Activated CD4-positive, alpha-beta memory T cell treated with anti-CD3 and anti-CD28 coated beads, Interleukin-2, amount 10 ng/mL, durations not matched to agents 7 days and 5 days (primary cell): ENCODE results near the gene ARHGAP9. TPM values are rescaled to one million over a fixed set of nuclear protein-coding genes. Genes with fewer than 3 reads are reported as not detected.

Experiments used
- CTCF ChIA-PET: fragments of 350-600 bp; sonication (Branson Sonifier 250); formaldehyde crosslinking; loops from one replicate; lab custom pipeline; 2021; ENCODE audit warnings: antibody characterized with exemption, inconsistent platforms; lab: Charles Lee
- POLR2A ChIA-PET: fragments of 350-600 bp; sonication (Branson Sonifier 250); formaldehyde crosslinking; loops from one replicate; lab custom pipeline; 2021; ENCODE audit warnings: antibody characterized with exemption; lab: Charles Lee
- DNase-seq: peaks from one replicate; pipeline ENCODE4 v3.0.0-alpha.2; 2020
- H3K27ac Mint-ChIP-seq: one replicate; pipeline ENCODE4 v1.8.0; 2021; ENCODE audit warnings: mild to moderate bottlenecking, mixed read lengths
- H3K27me3 Mint-ChIP-seq: one replicate; pipeline ENCODE4 v1.8.0; 2021; ENCODE audit warnings: mixed read lengths
- H3K36me3 Mint-ChIP-seq: one replicate; pipeline ENCODE4 v1.8.0; 2021; ENCODE audit warnings: low read depth, mixed read lengths
- H3K4me1 Mint-ChIP-seq: one replicate; pipeline ENCODE4 v1.8.0; 2021; ENCODE audit warnings: mixed read lengths
- H3K4me3 Mint-ChIP-seq: one replicate; pipeline ENCODE4 v1.8.0; 2021; ENCODE audit warnings: mild to moderate bottlenecking, mixed read lengths
- H3K9me3 Mint-ChIP-seq: one replicate; pipeline ENCODE4 v1.8.0; 2021; ENCODE audit warnings: mixed read lengths
- total RNA-seq, 2 experiments: library from RNA; stranded (reverse); gene quantifications; one replicate each; pipeline ENCODE4 v1.2.3, GENCODE V29; 2021

The ARHGAP9 gene
- total RNA-seq, 2 experiments from 2014 or later = 171 to 188 TPM

DNA sequence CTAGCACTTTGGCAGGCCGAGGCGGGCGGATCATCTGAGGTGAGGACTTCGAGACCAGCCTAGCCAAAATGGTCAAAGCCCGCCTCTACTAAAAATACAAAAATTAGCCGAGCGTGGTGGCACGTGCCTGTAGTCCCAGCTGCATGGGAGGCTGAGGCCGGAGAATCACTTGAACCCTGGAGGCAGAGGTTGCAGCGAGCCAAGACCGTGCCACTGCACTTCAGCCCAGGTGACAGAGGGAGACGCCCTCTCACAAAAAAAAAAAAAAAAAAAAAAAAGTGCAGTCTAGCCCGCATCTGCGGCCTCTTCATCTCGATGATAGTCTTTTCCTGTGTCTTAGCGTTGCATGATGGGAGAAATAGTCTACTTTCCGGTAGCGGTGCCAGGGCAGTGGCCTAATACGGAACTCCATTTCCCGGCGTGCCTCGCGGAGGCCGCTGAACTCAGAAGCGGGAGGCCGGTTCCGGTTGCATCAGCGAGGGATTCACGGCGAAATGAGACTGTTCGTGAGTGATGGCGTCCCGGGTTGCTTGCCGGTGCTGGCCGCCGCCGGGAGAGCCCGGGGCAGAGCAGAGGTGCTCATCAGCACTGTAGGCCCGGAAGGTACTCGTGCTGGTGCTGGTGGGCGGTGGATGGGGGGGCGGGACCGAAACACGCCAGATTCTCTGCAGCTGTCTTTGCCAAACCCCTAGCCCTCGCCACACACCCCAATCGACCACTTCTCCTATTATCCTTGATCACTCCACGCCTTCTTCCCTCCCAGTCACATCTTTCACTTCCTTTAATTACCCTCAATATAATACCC, 8.1 kb upstream of the ARHGAP9 start, which contains the start of gene MARS1:
TSS of gene MARS1 (plus strand) at position 472 of the 805 bp plus-strand sequence. CDS start at position 495, 23 bp downstream.
- H3K27me3 Mint-ChIP-seq = no peaks in the 10 kb centered on the region
- peak within 1 kb of the TSS; percentile 86 for H3K4me3 Mint-ChIP-seq
- peak; percentile 95 for DNase-seq
- H3K36me3 Mint-ChIP-seq = peaks cover 48% of the 10 kb centered on the region
- ChIA-PET POLR2A (interaction anchor here (1.1 to 6.9 kb wide), 8 partner anchors 9 to 57 kb away, joined by 3 to 47 read pairs (median 6); partner anchors contain the start of genes ARHGAP9 and DDIT3), CTCF (interaction anchor here (3.5 to 5.5 kb wide), 2 partner anchors 11 to 28 kb away, joined by 16 to 42 read pairs; partner anchors contain the start of gene GLI1)
- H3K4me1 Mint-ChIP-seq = peaks cover 39% of the 10 kb centered on the region
- peak within 1 kb of the TSS; percentile 78 for H3K27ac Mint-ChIP-seq
- H3K9me3 Mint-ChIP-seq = no peaks in the 10 kb centered on the region

DNA sequence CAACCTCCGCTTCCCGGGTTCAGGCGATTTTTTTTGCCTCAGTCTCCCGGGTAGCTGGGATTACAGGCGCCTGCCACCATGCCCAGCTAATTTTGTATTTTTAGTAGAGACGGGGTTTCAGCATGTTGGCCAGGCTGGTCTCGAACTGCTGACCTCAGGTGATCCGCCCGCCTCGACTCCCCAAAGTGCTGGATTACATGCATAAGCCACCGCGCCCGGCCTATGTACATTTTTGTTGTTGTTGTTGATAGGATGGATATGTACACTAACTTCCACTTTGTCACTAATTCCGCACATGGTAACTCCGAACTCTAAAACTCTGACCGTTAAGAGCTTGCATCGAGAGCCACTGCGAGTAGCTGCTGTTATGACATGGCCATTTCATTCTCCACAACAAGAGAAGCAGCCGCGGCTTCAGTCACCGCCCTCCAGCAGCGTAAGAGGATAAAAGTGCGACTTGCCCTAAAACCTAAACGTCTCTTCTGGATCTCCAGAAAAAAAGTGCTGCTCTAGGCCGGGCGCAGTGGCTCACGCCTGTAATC, 7.5 kb upstream of the ARHGAP9 start:
- no peak for DNase-seq
- peak overlapping the region; percentile 86 for H3K4me3 Mint-ChIP-seq
- H3K4me1 Mint-ChIP-seq = peaks cover 38% of the 10 kb centered on the region
- POLR2A ChIA-PET = interaction anchor here (1.1 to 6.9 kb wide), 6 partner anchors 8 to 57 kb away, joined by 3 to 47 read pairs (median 7); partner anchors contain the start of genes ARHGAP9 and DDIT3
- no peaks in the 10 kb centered on the region for H3K27me3 Mint-ChIP-seq
- CTCF ChIA-PET = interaction anchor here (0.5 to 5.5 kb wide), 3 partner anchors 10 to 63 kb away, joined by 3 to 42 read pairs (median 16); partner anchors contain the start of gene GLI1
- peak overlapping the region; percentile 78 for H3K27ac Mint-ChIP-seq
- no peaks in the 10 kb centered on the region for H3K9me3 Mint-ChIP-seq
- peaks cover 43% of the 10 kb centered on the region for H3K36me3 Mint-ChIP-seq

DNA sequence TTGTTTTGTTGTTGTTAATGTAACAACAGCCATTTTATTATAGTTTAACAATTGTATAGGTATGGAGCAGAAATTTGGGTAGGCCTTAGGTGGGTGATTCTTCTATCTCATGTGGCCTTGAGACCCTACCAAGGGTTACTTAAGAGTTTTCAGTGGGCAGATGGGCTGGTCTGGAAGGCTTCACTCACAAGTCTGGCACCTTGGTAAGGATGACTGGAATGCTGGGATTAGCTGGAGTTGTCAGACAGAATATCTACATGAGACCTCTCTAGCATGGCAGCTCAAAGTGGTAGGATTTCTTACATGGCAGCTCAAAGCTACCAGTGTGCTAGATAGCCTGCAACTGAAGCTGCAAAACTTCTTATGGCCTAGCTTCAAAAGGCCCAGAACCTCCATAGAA, 6.0 kb upstream of the ARHGAP9 start:
- no peaks in the 10 kb centered on the region for H3K27me3 Mint-ChIP-seq
- H3K9me3 Mint-ChIP-seq = no peaks in the 10 kb centered on the region
- no peak for DNase-seq
- no peak overlapping the region for H3K4me3 Mint-ChIP-seq
- ChIA-PET POLR2A (interaction anchor here (6.9 kb wide), 1 partner anchor 7 kb away, joined by 47 read pairs; the partner anchor contains the start of gene ARHGAP9), CTCF (interaction anchor here (3.5 to 5.5 kb wide), 2 partner anchors 9 to 26 kb away, joined by 16 to 42 read pairs; partner anchors contain the start of gene GLI1)
- no peak overlapping the region for H3K27ac Mint-ChIP-seq
- peaks cover 36% of the 10 kb centered on the region for H3K36me3 Mint-ChIP-seq
- peaks cover 42% of the 10 kb centered on the region for H3K4me1 Mint-ChIP-seq

DNA sequence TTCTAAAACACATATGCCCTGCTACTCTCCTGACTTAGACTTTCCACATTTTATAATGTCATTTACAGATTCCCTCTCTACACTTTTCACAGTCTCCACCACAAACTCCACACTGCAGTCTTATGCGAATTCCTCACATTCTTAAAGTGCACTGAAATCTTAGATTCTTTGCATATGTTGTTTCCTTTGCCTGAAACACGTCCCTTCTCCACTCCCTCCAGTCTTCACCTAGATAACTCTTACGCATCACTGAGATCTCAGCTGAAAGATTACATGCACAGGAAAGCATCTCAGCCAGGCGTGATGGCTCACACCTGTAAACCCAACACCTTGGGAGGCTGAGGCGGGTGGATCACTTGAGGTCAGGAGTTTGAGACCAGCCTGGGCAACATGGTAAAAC, 3.8 kb upstream of the ARHGAP9 start:
- H3K4me3 Mint-ChIP-seq = no peak overlapping the region
- CTCF ChIA-PET = no interaction called here
- POLR2A ChIA-PET = no interaction called here
- H3K4me1 Mint-ChIP-seq = peaks cover 46% of the 10 kb centered on the region
- no peak overlapping the region for H3K27ac Mint-ChIP-seq
- no peaks in the 10 kb centered on the region for H3K27me3 Mint-ChIP-seq
- peaks cover 25% of the 10 kb centered on the region for H3K36me3 Mint-ChIP-seq
- no peak for DNase-seq
- no peaks in the 10 kb centered on the region for H3K9me3 Mint-ChIP-seq

DNA sequence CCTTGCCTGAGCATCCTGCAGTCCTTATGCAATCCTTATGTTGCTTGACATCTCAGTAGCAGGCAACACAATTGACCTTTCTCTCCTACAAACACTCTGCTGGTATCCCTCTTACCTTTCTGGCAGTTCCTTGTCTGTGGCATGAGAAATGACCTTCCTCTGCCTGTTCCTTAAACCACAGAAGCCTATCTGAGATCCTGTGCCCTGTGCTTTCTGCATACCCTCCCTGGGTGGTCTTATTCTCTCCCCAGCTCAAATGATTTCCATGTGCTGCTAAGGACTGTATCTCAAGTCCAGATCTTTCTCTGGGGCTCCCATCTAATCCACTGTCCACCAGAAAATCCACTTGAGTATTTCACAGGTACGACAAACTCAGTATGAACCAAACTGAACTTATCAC, 2.0 kb upstream of the ARHGAP9 start:
- CTCF ChIA-PET = interaction anchor here (15.2 kb wide), 1 partner anchor 20 kb away, joined by 204 read pairs; the partner anchor contains the start of gene GLI1
- Mint-ChIP-seq H3K4me3 (no peak overlapping the region), H3K27ac (peak overlapping the region; percentile 55), H3K9me3 (no peaks in the 10 kb centered on the region), H3K27me3 (no peaks in the 10 kb centered on the region), H3K36me3 (peaks cover 36% of the 10 kb centered on the region), H3K4me1 (peaks cover 42% of the 10 kb centered on the region)
- DNase-seq = no peak
- POLR2A ChIA-PET = no interaction called here

DNA sequence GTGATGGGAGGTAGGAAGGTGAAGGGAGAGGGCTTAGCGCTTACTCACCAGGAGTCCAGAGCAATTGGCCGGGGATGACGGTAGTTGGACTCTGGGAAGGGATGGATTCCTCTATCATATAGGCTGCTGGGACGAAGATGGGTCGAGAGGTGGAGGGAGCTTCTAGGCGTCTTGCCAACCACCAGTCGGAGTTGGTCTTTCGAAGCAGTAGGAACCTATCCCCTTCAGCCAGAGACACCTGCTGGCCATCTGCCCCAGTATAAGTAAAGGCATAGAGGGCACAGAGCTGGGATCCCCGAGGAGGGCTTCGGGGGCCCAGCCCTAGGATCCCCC, 657 bp downstream of the ARHGAP9 start:
- H3K36me3 Mint-ChIP-seq = peaks cover 54% of the 10 kb centered on the region

DNA sequence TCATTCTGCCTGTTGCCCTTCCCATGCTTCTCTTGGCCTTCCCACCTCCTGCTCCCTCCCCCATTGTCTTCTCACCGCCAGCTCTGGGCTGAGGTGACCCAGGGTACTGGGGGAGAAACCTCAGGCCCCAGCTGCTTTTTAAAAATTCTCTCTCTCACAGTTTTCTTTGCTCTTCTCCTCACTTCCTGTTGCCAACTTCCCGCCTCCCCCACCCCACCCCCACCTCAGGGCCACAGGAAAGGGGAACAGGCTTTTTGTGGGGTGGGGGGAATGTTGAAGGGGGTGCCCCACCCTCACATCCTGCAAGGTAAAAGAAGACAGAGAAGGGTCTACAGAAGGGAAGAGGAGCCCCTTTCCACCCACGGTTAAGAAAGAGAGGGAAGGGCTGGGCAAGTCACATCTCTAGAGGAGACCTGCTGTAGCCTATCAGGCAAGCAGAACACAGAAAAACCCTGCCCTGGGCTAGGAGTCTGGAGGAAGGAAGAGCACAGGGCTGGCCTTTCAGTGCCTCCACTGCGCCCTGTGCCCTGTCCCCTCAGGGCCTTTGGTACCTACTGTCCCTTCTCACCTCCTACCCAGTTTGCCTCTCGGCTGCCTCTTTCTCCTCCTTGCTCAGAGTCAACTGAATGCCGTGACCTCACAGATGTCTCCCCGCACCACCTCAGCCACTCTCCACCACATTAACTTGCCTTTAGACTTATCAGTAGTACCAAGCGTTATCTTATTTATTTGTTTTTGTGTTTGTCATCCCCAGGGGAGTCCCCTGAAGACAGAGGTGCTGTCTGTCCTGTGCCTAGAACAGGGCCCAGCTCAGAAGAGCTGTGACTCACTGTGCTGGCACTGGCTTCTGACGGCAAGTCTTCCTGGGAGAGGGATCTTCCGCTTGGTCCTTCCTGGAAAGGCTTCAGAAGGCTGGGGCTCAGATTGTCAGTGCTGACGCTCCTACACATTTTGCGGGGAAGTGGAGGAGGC, 1.7 kb downstream of the ARHGAP9 start:
- Mint-ChIP-seq H3K9me3 (no peaks in the 10 kb centered on the region), H3K36me3 (peaks cover 61% of the 10 kb centered on the region), H3K4me1 (peaks cover 59% of the 10 kb centered on the region), H3K4me3 (peak overlapping the region; percentile 89), H3K27ac (peak overlapping the region; percentile 100), H3K27me3 (no peaks in the 10 kb centered on the region)
- POLR2A ChIA-PET = interaction anchor here (0.6 to 7.9 kb wide), 15 partner anchors 11 to 399 kb away, joined by 3 to 72 read pairs (median 5); partner anchors contain the start of genes DDIT3, GLI1, MARS1 and NEMP1
- CTCF ChIA-PET = interaction anchor here (0.8 to 15.2 kb wide), 7 partner anchors 10 to 48 kb away, joined by 4 to 204 read pairs (median 7); partner anchors contain the start of genes GLI1 and MARS1
- peak; percentile 62 for DNase-seq

More for the DNA sequence above, 657 bp downstream of the ARHGAP9 start:
- Mint-ChIP-seq H3K4me3 (peak overlapping the region; percentile 89), H3K9me3 (no peaks in the 10 kb centered on the region), H3K27me3 (no peaks in the 10 kb centered on the region), H3K4me1 (peaks cover 58% of the 10 kb centered on the region), H3K27ac (peak overlapping the region; percentile 100)
- DNase-seq = no peak
- POLR2A ChIA-PET = interaction anchor here (0.9 to 7.9 kb wide), 8 partner anchors 10 to 304 kb away, joined by 3 to 72 read pairs (median 9); partner anchors contain the start of genes DCTN2, DDIT3, GLI1 and MARS1
- CTCF ChIA-PET = interaction anchor here (1.0 to 15.2 kb wide), 2 partner anchors 17 to 26 kb away, joined by 4 to 204 read pairs; partner anchors contain the start of gene GLI1

DNA sequence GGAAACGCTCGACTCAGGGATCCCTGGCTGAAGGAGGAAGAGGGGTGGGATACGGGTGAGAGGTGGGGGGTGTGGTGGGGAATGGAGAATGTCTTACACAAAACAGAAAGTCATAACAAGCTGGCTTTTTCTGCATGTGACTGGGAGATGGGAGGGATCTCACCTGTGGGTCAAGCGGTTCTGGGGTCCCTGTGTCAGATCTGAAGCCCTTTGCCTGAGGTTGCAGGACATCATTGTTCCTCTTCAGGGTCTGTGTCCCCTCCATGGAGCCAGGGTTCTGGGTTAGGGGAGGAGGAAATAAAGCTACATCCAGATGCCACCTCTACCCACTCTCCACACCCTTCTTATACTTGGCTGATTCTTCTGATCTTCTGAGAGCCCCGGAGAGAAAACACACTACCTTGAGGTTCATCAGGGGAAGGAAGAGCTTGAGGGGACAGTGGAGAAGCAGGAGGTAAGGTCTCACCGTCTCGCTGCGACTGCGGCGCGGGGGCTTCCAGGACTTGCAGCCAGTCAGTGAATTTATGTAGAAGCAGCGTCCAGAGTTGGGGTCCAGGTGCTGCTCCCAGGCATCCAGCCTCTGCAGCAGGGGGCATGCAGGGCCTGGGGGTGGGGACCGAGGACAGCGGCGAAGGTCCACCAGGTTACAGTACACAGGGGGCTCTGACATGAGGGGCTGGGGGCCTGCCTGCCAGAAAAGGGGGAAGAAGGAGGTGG, 2.5 kb downstream of the ARHGAP9 start:
- ChIA-PET POLR2A (interaction anchor here (0.6 to 7.9 kb wide), 14 partner anchors 11 to 421 kb away, joined by 3 to 72 read pairs (median 4); partner anchors contain the start of genes DDIT3, GLI1, MARS1 and NEMP1), CTCF (interaction anchor here (0.7 to 15.2 kb wide), 15 partner anchors 9 to 263 kb away, joined by 3 to 204 read pairs (median 5); partner anchors contain the start of genes GLI1, INHBE and MARS1)

DNA sequence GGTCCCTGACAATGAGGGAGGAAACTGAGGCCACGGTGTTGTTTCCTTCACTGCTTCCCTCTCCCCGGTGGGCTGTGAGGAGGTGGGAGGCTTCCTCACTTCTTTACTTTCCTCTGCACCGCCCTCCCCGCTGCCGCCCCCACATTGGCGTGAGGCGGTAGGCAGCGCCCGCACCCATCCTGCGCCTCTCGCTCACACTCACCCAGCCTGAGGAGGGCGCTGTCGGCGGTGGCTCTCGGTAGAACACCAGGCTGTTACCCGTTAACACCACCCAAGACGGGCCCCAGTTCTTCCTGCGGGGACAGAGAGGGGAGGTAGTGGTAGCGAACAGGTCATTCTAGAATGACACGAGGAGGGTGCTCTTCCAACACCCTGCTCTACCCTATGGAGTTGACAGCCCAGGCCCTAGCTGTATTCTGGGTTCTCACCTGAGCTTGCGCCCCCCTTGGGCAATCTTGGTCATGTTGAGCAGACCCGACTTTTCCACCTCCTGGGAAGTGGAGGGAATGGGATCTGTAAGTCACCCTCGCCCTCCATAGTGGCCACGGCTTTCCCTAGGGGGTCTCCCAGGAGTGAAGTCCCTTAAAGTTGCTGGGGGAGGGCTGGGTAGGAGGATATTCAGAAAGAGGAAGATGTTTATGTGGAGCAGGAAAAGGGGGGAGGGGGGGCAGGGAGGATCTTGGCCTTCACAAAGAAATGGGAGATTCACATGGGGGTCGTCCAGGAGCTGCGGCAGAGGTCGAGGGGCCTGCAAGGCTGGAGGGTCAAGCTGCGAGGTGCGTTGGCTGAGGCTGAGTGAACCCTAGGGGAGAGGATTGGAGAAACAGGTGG, 3.3 kb downstream of the ARHGAP9 start:
- DNase-seq = peak; percentile 86
- Mint-ChIP-seq H3K27ac (peak overlapping the region; percentile 100), H3K36me3 (peaks cover 71% of the 10 kb centered on the region), H3K4me1 (peaks cover 57% of the 10 kb centered on the region), H3K4me3 (peak overlapping the region; percentile 89), H3K27me3 (no peaks in the 10 kb centered on the region), H3K9me3 (no peaks in the 10 kb centered on the region)
- CTCF ChIA-PET = interaction anchor here (0.6 to 15.2 kb wide), 15 partner anchors 8 to 262 kb away, joined by 3 to 204 read pairs (median 5); partner anchors contain the start of genes GLI1, INHBE and MARS1
- POLR2A ChIA-PET = interaction anchor here (0.9 to 7.9 kb wide), 11 partner anchors 10 to 420 kb away, joined by 3 to 72 read pairs (median 5); partner anchors contain the start of genes DDIT3, GLI1 and MARS1

More for the DNA sequence above, 2.5 kb downstream of the ARHGAP9 start:
- no peak for DNase-seq
- no peaks in the 10 kb centered on the region for H3K27me3 Mint-ChIP-seq
- peak overlapping the region; percentile 89 for H3K4me3 Mint-ChIP-seq
- H3K27ac Mint-ChIP-seq = peak overlapping the region; percentile 100
- peaks cover 69% of the 10 kb centered on the region for H3K36me3 Mint-ChIP-seq
- H3K4me1 Mint-ChIP-seq = peaks cover 62% of the 10 kb centered on the region
- no peaks in the 10 kb centered on the region for H3K9me3 Mint-ChIP-seq
